Uterus (tissue), 2 donors: ENCODE measurements around the gene MAP1LC3B2.

Experiments used
- POLR2A ChIP-seq, 2 donors: fragments of 450-650 bp; IDR thresholded peaks; one replicate each; pipeline ENCODE4 v1.6.1; 2016; ENCODE audit warnings: antibody characterized with exemption in 2 of 2, mild to moderate bottlenecking in 1 of 2, moderate library complexity in 1 of 2
- TF ChIP-seq, protein P1 (sequence below), 4 experiments: fragments of 200-600 bp in 2 of 4; fragments of 450-650 bp in 2 of 4; sonication (generic) in 2 of 4; IDR thresholded peaks; one replicate each; pipeline ENCODE4 v1.5.1; 2016 to 2019; ENCODE audit warnings: antibody characterized with exemption in 4 of 4, mild to moderate bottlenecking in 2 of 4, moderate library complexity in 1 of 4

DNA sequence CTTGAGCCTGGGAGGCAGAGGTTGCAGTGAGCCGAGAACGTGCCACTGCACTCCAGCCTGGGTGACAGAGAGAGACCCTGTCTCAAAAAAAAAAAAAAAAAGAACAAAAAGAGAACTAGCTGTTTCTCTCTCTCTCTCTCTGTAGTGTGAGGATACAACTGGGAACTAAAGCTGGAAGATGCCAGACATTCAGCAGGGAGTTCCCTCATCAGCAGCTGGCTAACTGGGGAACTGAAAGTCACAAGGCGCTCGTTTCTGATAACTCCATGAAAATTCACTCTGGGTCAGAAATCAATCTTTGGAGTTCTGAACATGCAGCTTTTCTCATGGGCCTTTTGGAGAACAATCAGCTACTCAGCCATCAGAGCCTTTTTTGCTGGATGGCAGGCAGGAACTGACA, 43.5 kb upstream of the MAP1LC3B2 start:
- TF ChIP-seq, protein P1, sequence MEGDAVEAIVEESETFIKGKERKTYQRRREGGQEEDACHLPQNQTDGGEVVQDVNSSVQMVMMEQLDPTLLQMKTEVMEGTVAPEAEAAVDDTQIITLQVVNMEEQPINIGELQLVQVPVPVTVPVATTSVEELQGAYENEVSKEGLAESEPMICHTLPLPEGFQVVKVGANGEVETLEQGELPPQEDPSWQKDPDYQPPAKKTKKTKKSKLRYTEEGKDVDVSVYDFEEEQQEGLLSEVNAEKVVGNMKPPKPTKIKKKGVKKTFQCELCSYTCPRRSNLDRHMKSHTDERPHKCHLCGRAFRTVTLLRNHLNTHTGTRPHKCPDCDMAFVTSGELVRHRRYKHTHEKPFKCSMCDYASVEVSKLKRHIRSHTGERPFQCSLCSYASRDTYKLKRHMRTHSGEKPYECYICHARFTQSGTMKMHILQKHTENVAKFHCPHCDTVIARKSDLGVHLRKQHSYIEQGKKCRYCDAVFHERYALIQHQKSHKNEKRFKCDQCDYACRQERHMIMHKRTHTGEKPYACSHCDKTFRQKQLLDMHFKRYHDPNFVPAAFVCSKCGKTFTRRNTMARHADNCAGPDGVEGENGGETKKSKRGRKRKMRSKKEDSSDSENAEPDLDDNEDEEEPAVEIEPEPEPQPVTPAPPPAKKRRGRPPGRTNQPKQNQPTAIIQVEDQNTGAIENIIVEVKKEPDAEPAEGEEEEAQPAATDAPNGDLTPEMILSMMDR (IDR thresholded peaks at IDR 0.05): no peak
- TF ChIP-seq POLR2A (IDR thresholded peaks at IDR 0.05): no peak
